GM21737 (cell line): ENCODE results near the gene TRAPPC5.
"Not testable (repeated sequence)": the region's sequence is repeated elsewhere in the genome, so short reads cannot be mapped to it uniquely, and the experiment has no call there.

Source experiments
- ATAC-seq: cut with Tn5 transposase; IDR thresholded peaks from one replicate; pipeline ENCODE4 v1.9.1; 2021; ENCODE audit warnings: mild to moderate bottlenecking, moderate library complexity; ENCODE audit not compliant: unreplicated experiment

The TRAPPC5 gene

GRCh38 chr19:7680606-7681339 lies at the start of gene TRAPPC5:
Gene TRAPPC5 (plus strand): TSS chr19:7680833. CDS start chr19:7682254, 1,421 bp downstream.
- peak; percentile 49 for ATAC-seq

- ATAC-seq, result no peak
Measured at GRCh38 chr19:7631577-7631976, 49.1 kb upstream of the TRAPPC5 start.

- no peak for ATAC-seq
Measured at GRCh38 chr19:7632340-7633203, 48.1 kb upstream of the TRAPPC5 start.

GRCh38 chr19:7633698-7634097 lies 46.9 kb upstream of the TRAPPC5 start, which contains the start of gene PCP2:
Gene PCP2 (minus strand): TSS chr19:7633719. CDS start chr19:7633457, 262 bp downstream.
- no peak for ATAC-seq

GRCh38 chr19:7635670-7636069 lies 45.0 kb upstream of the TRAPPC5 start:
- ATAC-seq, result no peak

- no peak for ATAC-seq
Measured at GRCh38 chr19:7636317-7636690, 44.3 kb upstream of the TRAPPC5 start.

- ATAC-seq, result peak; percentile 51
Measured at GRCh38 chr19:7636691-7637373, 43.8 kb upstream of the TRAPPC5 start, which contains the start of gene STXBP2. Gene STXBP2 (plus strand): TSS chr19:7637110. CDS start chr19:7637150, 40 bp downstream.

GRCh38 chr19:7637374-7638256 lies 43.0 kb upstream of the TRAPPC5 start:
- no peak for ATAC-seq

GRCh38 chr19:7638802-7639465 lies 41.7 kb upstream of the TRAPPC5 start:
- no peak for ATAC-seq

- ATAC-seq, result no peak
Measured at GRCh38 chr19:7639863-7640348, 40.7 kb upstream of the TRAPPC5 start.

GRCh38 chr19:7640803-7641202 lies 39.8 kb upstream of the TRAPPC5 start:
- ATAC-seq, result no peak

GRCh38 chr19:7641290-7642276 lies 39.0 kb upstream of the TRAPPC5 start:
- ATAC-seq, result no peak

GRCh38 chr19:7642295-7643030 lies 38.2 kb upstream of the TRAPPC5 start:
- no peak for ATAC-seq

GRCh38 chr19:7643031-7643415 lies 37.6 kb upstream of the TRAPPC5 start:
- ATAC-seq, result no peak

GRCh38 chr19:7643629-7644549 lies 36.7 kb upstream of the TRAPPC5 start:
- not testable (repeated sequence) for ATAC-seq

- ATAC-seq, result no peak
Measured at GRCh38 chr19:7644550-7644877, 36.1 kb upstream of the TRAPPC5 start.

GRCh38 chr19:7645163-7645562 lies 35.5 kb upstream of the TRAPPC5 start:
- ATAC-seq, result no peak
